ENCODE measurements around the gene ARMC8.

DNA sequence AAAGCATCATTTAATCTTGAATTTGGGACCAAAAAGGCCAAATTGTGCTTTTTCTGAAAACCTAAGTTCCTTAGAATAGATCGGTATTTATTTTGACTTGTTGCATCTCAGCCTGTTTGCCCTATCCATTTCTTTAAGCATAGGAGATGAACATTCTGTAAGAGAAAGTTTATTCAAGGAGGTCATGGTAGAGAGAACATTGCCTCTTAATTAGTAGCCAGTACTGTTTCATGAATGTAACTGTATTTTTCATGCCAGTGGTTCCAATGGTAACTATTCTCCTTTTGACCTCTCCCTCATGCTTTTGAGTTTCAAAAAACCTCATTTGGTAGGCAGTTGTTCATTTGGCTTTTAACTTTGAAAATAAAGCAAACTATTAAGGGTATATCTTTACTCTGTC is 55.4 kb downstream of the ARMC8 start:
- TF ChIP-seq, protein P1, sequence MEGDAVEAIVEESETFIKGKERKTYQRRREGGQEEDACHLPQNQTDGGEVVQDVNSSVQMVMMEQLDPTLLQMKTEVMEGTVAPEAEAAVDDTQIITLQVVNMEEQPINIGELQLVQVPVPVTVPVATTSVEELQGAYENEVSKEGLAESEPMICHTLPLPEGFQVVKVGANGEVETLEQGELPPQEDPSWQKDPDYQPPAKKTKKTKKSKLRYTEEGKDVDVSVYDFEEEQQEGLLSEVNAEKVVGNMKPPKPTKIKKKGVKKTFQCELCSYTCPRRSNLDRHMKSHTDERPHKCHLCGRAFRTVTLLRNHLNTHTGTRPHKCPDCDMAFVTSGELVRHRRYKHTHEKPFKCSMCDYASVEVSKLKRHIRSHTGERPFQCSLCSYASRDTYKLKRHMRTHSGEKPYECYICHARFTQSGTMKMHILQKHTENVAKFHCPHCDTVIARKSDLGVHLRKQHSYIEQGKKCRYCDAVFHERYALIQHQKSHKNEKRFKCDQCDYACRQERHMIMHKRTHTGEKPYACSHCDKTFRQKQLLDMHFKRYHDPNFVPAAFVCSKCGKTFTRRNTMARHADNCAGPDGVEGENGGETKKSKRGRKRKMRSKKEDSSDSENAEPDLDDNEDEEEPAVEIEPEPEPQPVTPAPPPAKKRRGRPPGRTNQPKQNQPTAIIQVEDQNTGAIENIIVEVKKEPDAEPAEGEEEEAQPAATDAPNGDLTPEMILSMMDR (IDR thresholded peaks at IDR 0.05), result no peak
- no peak for TF ChIP-seq POLR2A (IDR thresholded peaks at IDR 0.05)
